Tibial artery (tissue), 4 donors: ENCODE measurements around the gene NOS1.

ENCODE experiments used
- DNase-seq, 2 donors: peaks; one replicate each; pipeline ENCODE4 v3.0.0-alpha.2; 2019
- H3K27ac ChIP-seq, 2 donors: fragments of 200-600 bp; sonication (generic) in 1 of 2; 1 replicate in 1 of 2; 2 replicates in 1 of 2; pipeline ENCODE4 v1.5.1; 2018 to 2019; ENCODE audit warnings: mild to moderate bottlenecking in 1 of 2
- H3K27me3 ChIP-seq, 2 donors: fragments of 200-600 bp; sonication (generic) in 1 of 2; one replicate each; pipeline versions ENCODE4 v1.5.1 to v1.6.0; 2016 to 2019
- H3K36me3 ChIP-seq, 3 donors: fragments of 200-600 bp; sonication (generic) in 2 of 3; one replicate each; pipeline ENCODE4 v1.5.1; 2016 to 2019; ENCODE audit warnings: mild to moderate bottlenecking in 2 of 3
- H3K4me1 ChIP-seq, 4 donors: fragments of 200-600 bp; sonication (generic) in 2 of 4; 1 replicate in 3 of 4; 2 replicates in 1 of 4; pipeline ENCODE4 v1.5.1; 2016 to 2019
- H3K4me3 ChIP-seq, 2 donors: fragments of 200-600 bp; sonication (generic) in 1 of 2; 1 replicate in 1 of 2; 2 replicates in 1 of 2; pipeline ENCODE4 v1.5.1; 2018 to 2019; ENCODE audit warnings: mild to moderate bottlenecking in 2 of 2
- H3K9me3 ChIP-seq, 3 donors: fragments of 200-600 bp; sonication (generic) in 1 of 3; one replicate each; pipeline ENCODE4 v1.5.1; 2016 to 2019
- CTCF ChIP-seq, 2 experiments: fragments of 200-600 bp in 1 of 2; fragments of 450-650 bp in 1 of 2; IDR thresholded peaks; one replicate each; pipeline ENCODE4 v1.5.1; 2017 to 2019; ENCODE audit warnings: antibody characterized with exemption in 2 of 2, mild to moderate bottlenecking in 1 of 2, moderate library complexity in 1 of 2
- intact Hi-C: fragments of 100-400 bp; cut with DNase I; formaldehyde crosslinking; loops from one replicate; pipeline ENCODE4 v1.15.0; 2023; ENCODE audit warnings: low total_unique reads

NOS1 gene

DNA sequence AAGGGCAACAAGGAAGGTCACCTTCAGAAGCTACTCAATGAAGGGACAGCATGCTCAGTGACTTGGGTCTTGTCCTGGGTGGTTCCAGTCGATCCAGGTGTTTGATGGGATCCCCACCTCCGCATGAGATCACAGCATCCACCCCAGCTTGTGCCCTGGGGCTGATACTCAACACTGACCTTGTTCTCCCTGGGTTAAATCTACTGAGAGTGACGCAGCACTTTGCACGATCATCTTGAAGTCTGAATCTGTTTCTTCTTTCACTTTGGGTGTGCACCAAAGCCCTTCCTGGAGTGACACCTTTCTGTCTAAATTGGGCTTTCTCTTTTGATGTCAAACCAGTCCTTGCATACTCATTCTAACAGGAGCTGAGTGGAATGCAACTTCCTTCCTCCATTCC, 13.8 kb downstream of the NOS1 start:
- intact Hi-C loops, result no loop called here
- Histone ChIP-seq H3K9me3 (peaks cover 0 to 6% (median 0%) of the 10 kb centered on the region in 3 donors), H3K27me3 (no peaks in the 10 kb centered on the region), H3K4me3 (no peak overlapping the region), H3K36me3 (no peaks in the 10 kb centered on the region), H3K4me1 (no peaks in the 10 kb centered on the region), H3K27ac (no peak overlapping the region)
- DNase-seq, result peak in 1 of 2 donors; percentile 17
- no peak for TF ChIP-seq CTCF (IDR thresholded peaks at IDR 0.05)

DNA sequence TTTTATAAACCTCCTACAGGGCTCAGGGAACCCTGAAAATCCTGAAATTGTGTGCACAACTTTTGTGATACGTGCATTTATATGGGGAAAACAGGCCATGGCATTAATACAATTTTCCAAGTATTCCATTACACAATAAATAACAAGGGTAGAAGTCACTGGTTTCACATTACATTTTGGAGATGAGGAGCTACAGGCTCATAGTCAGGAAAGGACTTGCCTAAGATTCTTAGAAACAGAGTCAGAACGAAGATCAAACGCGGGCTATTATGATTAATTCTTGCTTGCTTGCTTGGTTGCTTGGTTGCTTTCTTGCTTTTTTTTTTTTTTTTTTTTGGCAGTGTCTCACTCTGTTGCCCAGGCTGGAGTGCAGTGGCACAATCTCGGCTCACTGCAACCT, 16.7 kb downstream of the NOS1 start:
- Histone ChIP-seq H3K4me1 (no peaks in the 10 kb centered on the region), H3K9me3 (peaks cover 0 to 6% (median 0%) of the 10 kb centered on the region in 3 donors), H3K27ac (no peak overlapping the region), H3K27me3 (no peaks in the 10 kb centered on the region), H3K36me3 (no peaks in the 10 kb centered on the region), H3K4me3 (no peak overlapping the region)
- TF ChIP-seq CTCF (IDR thresholded peaks at IDR 0.05), result no peak
- intact Hi-C loops, result no loop called here
- no peak for DNase-seq

GRCh38 chr12:117343849-117344248, 17.6 kb downstream of the NOS1 start:
- Histone ChIP-seq H3K27ac (no peak overlapping the region), H3K36me3 (no peaks in the 10 kb centered on the region), H3K4me3 (no peak overlapping the region), H3K4me1 (no peaks in the 10 kb centered on the region), H3K27me3 (no peaks in the 10 kb centered on the region), H3K9me3 (peaks cover 0 to 6% (median 0%) of the 10 kb centered on the region in 3 donors)
- no peak for DNase-seq
- no peak for TF ChIP-seq CTCF (IDR thresholded peaks at IDR 0.05)
- intact Hi-C loops, result no loop called here

DNA sequence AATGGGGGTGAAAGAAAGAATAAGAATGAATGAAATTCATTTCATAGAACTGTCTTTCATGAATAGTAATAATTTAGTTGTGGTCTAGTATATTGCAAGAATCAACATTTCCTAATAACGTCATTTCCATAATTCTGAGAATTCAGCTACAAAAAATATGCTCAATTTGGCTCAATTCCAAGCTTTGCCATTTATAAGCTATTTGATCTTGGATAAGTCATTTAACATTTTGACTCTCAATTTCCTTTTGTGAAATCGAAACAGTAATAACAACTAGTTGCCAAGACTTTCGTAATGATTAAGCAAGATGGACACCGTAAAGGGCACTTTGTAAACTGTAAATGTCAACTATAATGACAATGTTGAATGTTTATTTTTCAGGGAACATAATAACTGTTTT, 18.1 kb downstream of the NOS1 start:
- intact Hi-C loops, result no loop called here
- TF ChIP-seq CTCF (IDR thresholded peaks at IDR 0.05), result no peak
- Histone ChIP-seq H3K27me3 (no peaks in the 10 kb centered on the region), H3K4me3 (no peak overlapping the region), H3K27ac (no peak overlapping the region), H3K9me3 (peaks cover 0 to 6% (median 0%) of the 10 kb centered on the region in 3 donors), H3K4me1 (no peaks in the 10 kb centered on the region), H3K36me3 (no peaks in the 10 kb centered on the region)
- no peak for DNase-seq

DNA sequence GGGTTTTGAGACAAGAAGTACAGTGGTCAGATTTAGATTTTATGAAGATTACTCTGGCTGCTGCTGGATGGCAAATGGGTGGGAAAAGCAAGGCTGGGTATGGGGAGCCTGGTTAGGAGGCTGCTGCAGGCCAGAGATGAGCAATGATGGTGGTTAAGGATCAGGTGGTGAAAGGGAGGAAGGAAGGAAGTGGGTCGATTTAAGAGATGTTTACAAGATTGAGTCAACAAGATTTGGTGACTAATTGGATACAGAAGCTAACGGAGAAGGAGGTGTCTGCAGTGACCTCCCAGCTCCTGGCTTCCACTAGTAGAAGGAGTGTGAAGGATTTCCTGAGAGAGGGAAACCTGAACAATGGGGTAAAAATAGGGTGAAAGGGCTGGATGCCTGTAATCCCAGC, 18.7 kb downstream of the NOS1 start:
- no peaks in the 10 kb centered on the region for H3K27me3 ChIP-seq
- H3K27ac ChIP-seq, result no peak overlapping the region
- no peaks in the 10 kb centered on the region for H3K4me1 ChIP-seq
- no peak overlapping the region for H3K4me3 ChIP-seq
- no peaks in the 10 kb centered on the region for H3K36me3 ChIP-seq
- no peak for TF ChIP-seq CTCF (IDR thresholded peaks at IDR 0.05)
- no peak for DNase-seq
- H3K9me3 ChIP-seq, result peaks cover 0 to 6% (median 0%) of the 10 kb centered on the region in 3 donors
- intact Hi-C loops, result no loop called here

DNA sequence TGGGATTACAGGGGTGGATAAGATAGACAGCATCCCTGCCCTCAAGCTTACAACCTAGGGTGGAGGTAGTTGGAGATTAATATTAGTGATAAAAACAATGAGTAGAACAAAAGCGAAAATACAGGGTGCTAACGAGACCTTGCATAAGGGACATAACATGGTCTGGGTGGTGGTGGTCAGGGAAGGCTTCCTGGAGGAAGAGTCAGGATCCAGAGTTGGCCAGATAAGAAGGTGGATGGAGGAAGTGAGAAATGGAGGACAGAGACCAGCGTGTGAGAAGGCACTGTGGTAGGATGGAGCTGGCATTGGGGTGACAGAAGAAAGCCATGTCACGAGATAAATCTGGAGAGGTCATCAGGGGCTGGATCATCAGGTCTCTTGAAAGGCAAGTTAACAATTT, 19.2 kb downstream of the NOS1 start:
- H3K4me1 ChIP-seq, result no peaks in the 10 kb centered on the region
- no peaks in the 10 kb centered on the region for H3K36me3 ChIP-seq
- H3K27ac ChIP-seq, result no peak overlapping the region
- no peak for DNase-seq
- H3K27me3 ChIP-seq, result no peaks in the 10 kb centered on the region
- TF ChIP-seq CTCF (IDR thresholded peaks at IDR 0.05), result no peak
- intact Hi-C loops, result no loop called here
- H3K9me3 ChIP-seq, result peaks cover 0 to 6% (median 0%) of the 10 kb centered on the region in 3 donors
- no peak overlapping the region for H3K4me3 ChIP-seq
